CD1c-positive myeloid dendritic cell (primary cell): ENCODE data around the gene MRPL34.
A peak's percentile ranks its signal among the peaks of the same experiment; 100 is the strongest.

Experiments
- DNase-seq: peaks from one replicate; pipeline ENCODE4 v3.0.0-alpha.2; 2016; ENCODE audit errors: extremely low spot score

Gene MRPL34

DNA sequence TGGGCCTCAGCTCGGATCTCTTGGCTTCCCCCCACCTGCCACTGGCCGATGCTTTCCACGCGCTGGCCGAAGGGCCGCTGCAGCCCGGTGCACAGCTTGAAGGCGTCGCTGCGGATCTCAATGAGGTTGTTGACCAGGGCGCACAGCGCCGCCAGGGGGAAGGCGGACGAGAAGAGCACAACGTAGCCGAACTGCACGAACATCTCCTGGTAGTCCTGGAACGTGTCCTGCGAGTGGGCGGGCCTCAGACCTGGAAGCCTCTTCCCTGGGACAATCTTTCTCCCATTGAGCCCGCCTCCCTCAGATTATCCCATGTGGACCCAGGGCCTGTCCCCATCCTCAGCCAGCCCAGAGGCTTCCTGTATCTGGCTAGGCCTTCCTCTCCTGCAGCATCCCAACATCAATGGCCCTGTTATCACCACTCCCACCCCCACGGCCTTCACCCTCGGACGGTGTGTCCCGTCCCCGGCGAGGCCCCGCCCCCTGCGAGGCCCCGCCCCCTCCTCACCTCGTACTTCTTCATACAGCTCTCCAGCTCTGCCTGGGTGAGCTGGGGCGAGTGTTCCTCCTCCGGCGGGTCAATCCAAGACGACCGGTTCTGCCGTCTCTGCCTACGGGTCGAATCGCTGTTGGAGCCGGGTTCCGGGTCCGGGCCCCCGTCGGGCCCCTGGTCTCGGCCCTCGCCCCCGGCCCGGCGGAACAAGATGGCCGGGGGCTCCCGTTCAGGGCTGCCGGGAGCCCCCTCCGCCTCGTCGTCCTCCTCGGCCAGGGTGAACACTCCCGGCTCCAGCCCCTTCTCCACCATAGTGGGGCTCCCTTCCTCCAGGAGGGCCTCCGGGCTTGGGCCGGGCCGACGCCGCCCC, 22.2 kb downstream of the MRPL34 start:
- peak; percentile 72 for DNase-seq

DNA sequence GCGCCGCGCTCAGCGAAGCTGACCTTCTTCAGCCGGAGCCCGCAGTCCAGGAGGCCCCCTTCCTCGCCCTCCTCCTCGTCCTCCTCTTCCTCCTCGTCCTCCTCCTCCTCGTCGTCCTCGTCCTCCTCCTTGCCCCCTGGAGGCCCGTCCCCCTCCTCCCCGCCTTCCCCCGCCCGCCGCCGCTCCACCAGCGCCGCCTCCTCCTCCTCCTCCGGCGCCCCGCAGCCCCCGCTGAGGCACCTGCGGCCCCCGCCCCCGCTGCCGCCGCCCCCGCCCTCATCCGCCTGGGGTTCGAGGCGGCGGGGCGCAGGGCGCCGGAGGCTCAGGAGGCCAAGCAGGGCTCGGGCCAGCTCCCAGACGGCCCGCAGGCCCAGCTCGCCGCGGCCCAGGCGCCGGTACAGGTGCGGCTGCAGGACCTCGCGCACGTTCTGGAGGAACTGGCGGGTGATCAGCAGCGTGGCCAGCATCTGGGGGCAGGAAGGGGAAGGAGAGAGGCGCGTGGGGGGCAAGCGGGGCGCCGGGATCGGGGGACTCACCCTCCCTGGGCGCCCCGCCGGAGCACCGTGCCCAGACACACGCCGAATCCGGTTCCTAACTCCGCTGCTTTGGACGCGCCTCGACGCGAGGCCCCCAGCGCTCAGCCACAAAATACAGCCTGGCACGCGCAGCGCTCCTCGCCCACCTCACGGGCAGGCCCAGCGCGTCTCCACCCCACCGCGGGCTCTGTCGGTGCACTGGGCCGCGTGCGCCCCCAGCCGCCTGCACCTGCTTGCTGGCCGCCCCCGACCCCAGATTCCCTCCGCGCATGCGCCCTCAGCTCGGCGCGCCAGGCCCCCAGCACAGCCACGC, 23.1 kb downstream of the MRPL34 start:
- no peak for DNase-seq

DNA sequence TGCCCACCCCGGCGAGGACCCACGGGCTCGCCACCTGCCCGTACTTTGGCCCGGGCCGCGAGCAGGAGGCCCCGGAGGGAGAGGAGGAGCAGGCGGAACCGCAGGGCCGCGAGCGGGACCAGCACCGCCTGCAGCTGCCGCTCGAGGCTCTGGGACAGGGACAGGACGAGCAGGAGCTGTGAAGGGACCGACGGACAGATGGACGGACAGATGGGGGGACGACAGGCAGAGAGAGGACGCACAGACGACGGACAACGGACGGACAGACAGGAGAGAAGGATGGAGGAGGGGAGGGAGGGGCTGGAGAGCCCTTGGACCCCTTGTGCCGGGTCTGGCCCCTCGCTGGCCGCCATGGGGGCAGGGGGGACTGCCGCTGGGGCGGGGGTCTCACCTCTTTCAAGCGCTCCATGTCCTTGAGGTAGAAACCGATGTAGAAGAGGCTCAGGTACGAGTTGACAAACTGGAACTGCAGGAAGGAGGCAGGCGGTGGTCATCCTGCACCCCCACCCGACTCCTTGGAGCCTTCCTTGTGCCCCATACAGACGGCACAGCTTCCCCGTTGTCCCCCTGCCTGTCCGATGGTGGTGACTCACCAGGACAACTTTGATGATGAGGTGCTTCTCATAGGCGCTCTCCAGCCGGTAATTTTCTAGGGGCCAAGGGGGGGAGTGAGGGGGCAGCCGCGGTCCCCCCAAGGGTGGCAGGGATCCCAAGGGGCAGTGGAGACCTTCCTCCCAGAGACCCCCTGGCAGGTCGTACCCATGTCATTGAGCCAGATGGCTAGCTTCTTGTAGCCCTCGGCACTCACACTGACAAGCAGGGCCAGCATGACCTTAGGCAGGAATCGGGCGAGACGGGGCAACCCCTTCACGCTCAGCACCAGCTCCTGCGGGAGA, 23.9 kb downstream of the MRPL34 start:
- DNase-seq = no peak

DNA sequence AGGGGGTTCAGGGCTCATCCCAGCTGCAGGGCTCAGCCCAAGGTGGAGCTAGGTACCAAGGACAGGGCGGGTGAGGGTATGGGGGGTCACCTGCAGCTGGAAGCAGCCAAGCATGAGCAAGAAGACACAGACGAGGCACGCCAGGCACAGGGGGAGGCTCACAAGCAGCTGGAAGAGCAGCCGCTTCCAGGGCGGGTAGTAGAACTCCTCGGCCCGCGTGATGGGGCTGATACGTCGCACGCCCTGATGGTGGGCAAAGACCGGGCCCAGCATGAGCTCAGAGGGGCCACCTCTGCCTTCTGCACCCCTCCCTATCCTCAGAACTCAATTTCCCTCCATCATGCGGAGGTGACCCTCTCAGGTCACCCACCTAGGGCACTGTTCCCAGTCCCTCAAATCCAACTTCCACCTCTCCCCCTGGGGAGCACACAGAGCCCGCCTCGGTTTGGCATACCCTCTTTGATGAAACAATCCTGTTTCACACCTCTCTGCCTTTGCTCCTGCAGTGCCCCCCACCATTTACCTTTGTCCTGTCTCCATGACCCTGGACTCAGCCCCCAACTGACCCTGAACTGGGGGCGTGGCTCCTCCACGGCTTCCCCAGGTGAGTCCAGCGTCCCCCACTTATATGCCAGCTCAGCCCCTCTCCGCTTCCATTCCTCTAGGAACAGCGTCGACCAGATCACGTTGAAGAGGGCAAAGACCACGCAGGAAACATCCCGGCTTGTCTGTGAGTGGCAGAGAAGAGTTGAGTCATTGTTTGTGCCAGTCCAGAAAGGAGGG, 24.8 kb downstream of the MRPL34 start:
- no peak for DNase-seq

DNA sequence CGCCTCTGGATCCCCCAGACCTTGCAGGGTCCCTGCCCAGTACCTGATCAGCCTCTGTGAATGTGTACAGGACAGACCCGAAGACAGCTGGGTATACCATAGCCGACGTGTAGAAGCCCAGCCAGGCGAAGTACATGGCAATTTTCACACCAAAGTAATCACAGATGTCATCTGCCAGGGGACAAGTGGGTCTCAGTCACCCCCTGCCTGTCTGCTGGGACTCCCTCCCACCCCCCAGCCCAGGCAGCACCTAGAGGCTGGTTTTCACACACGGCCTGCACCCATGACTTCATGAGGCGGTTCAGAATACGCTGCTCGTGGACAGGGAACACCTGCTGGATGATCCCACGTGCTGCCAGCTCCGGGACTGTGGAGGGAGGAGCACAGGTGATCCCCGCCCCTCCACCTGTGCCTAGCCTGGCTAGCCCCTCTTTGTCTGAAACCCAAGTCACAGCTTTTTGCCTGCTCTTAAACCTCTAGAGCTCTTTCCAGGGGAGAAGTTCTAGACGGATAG, 25.4 kb downstream of the MRPL34 start:
- no peak for DNase-seq

DNA sequence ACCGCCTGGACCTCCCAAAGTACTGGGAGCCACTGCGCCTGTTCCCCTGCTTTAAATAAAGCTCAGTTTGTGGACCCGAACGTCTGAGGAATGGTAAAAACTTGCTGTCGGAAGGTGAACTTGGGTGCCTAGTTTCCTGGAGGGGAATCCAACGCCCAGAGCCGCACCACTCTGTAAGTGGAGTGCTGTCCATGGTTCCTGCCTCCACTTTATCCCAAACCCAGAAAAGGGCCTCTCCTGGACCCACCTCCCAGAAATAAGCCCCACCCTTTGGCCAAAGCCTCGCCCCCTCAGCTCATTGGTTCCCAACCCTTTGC, 26.6 kb downstream of the MRPL34 start:
- no peak for DNase-seq

DNA sequence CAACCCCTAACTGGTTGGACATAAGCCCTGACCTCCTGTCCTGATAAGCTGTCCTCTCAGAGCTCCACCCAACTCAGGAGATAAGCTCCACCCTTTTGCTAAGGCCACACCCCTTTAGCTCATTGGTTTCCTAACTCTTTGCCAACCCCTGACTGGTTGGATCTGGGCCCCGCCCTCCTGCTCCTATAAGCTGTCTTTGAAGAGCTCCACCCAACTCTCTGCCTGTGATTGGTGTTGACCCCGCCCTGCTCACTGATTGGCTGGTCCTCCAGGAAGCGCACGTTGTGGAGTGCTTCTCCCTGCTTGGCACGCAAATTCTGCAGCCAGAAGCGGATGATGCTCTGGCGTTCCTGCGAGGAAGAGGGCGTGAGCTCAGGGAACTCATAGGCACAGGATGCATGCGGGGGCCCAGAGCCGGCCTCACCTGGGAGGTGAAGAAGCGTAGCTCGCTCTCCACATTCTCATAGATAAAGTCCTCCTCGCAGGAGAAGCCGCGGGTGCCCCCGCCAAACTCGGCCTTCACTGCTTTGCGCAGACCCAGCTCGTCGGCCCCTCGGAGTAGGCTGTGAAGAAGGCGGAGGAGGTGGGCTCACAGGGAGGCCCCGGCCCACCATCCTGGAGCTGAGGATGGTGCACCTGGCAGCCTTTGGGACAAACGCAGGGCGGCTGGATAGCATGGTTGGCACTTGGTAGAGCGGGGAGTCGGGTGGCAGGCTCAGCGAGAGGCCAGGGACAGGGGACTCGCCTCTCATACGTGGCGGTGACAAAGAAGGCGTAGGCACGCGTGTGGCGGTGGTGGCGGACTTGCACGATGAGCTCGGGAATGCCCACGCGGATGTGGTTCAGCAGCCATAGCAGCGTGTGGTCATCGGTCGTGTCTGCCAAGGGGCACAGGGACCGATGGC, 27.3 kb downstream of the MRPL34 start:
- peak; percentile 65 for DNase-seq

DNA sequence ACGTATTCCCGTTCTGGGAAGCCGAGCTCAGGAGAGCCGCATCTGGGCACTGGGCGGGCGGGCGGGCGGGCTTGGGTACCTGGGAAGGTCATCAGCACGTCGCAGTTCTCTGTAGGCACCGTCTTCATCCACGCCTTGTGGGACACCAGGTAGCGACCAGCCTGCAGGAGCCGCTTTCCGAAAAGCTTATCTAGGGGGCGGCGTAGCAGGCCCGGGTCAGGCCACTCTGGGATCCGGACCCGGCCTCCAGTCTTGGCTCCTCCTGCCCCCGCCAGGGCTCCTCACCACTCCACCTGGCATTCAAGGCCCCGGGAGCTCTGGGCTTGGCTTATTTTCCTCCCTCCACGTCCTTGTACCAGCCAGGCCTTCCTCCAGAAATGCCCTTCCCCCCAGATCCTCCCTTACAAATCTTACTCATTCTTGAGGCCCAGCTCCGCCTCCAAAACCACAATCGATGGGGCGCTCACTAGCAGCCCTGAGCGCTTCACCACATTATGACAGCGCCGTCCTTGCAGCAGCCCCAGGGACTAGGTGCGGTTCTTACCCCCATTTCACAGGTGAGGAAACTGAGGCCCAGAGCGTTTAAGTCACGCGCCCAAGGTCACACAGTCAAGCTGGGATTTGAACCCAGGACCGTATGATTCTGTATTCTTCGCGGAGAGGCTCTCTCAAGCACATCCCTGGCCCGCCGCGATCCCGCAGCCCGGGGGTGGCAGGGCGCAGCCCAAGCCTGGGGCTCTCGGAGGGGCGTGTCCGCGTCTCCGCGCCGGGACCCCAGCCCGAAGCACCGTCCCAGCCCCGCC, 28.1 kb downstream of the MRPL34 start:
- peak; percentile 76 for DNase-seq

DNA sequence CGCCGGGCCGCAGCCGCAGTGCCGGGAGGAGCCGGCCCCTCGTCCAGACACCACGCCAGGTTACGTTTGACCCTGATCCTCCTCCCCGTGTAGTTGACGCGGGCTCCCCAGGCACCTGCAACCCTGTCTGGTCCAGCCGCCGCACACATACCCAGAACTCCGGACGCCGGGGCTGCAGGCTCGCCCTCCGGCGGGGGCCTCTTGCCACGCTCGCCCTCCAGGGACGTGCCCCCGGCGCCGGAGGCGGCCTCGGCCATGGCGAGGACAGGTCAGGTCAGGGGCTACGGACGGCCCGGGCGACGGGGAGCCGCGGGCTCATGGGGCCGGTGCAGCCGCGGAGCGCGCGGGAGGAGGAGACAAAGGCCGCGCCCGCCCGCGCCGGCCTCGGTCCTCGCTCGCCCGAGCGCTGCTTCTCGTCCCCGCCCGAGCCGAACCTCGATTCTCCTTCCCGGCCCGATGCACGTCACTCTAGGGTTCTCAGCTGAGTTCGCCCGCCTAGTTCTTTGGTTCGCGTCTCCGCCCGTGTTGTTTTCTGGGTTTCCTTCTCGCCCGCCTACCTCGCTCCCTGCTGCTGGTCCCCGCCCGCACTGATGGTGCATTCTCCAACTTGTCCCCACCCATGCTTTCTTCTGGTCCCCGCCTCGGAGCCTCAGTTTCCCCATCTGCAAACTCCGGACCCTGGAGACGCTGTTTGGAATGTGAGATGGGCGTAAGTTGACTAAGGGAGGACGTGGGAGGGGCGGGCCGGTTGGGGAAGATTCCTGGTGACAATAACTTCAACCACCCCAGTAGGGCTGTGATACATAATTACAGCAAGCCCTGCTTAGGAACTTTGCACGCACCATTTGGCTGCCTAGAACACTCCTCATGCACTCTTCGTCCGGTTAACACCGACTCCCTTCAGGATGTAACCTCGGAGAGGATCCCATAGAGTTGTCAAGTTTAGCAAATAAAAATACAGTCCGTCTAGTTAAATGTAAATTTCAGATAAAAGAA, 29.0 kb downstream of the MRPL34 start, which contains the start of gene ANO8:
Gene ANO8 (minus strand): TSS at position 442 of the 996 bp plus-strand sequence. CDS start 185 bp downstream, at position 257.
- peak; percentile 97 for DNase-seq

DNA sequence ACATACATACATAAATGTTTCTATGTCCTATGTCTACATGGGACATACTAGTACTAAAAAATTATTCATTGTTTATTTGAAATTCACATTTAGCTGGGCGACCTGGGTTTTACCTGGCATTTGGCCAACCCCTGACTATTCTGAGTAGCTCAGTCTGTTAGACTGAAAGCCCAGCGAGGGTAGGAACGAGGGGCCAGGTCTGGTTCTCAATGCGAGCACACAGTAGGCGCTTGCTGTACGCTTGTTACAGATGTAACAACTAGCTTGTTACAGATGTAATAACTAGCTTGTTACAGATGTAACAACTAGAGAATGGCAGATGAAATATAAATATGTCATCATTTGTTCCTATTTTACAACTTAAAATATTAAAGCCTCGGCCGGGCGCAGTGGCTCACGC, 29.9 kb downstream of the MRPL34 start:
- no peak for DNase-seq

DNA sequence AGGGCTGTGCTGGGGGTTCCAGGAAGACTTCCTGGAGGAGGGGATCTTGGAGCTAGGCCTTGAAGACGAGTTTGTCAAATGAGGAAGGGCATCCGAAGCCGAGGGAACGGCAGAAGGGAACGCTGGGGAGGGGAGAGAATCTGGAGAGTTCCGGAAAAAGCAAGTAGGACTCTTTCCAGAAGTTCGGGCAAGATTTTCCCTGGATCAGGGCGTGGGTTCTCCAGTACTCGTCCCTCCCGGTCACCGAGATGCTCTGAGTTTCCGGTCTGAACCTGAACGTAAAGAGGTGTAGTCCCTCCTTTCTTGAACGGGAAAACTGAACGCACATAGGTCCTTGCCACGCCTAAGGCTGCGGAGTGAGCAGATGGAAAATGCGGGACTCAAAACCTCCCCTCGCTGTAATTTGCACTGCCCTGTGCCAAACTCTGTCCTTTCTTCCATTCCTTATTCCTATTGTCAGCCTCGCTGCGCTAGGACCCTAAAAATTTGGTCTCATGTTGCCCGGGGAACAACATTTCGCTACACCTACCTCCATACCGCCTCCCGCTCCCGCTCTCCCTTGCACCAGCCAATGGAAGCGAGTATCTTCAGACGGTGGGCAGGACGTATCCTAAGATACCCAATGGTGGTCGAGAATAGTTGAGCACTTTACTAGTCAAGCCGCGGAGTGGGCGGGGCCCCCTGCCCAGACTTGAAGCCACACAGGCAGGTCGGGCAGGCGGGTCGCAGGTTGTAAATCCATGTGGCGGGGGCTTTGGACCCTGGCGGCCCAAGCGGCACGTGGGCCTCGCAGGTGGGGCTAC, 31.4 kb downstream of the MRPL34 start, which contains the start of gene GTPBP3:
Gene GTPBP3 (plus strand): TSS at position 682 of the 803 bp plus-strand sequence. CDS start 59 bp downstream, at position 741.
- peak; percentile 98 for DNase-seq

DNA sequence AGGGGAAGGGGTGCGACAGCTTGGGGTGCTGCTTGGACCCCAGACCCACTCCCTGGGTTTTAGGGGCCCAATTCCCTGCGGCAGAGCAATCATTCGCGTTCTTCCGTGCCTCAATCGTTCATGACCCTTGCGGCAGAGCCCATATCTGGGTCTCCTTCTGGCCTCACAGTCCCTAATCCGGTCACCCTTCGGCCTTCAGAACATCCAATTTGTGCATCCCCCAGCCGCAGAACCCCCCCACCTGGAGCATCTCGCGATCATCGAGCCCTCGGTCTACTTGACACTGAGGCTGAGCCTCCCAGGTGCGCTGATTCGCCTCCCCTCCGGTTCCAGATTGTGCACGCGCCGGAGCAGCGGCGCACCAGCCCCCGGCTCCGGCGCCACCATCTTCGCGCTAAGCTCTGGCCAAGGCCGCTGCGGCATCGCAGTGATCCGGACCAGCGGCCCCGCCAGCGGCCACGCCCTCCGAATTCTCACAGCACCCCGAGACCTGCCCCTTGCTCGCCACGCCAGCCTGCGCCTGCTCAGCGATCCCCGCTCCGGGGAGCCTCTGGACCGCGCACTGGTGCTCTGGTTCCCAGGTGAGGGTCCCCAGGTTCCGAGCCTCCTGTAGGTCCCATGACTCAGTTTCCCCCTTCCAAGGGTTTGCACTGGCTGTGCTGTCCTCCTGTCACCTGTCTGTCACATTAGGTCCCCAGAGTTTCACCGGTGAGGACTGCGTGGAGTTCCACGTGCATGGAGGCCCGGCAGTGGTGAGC, 32.2 kb downstream of the MRPL34 start:
- DNase-seq = peak; percentile 22

DNA sequence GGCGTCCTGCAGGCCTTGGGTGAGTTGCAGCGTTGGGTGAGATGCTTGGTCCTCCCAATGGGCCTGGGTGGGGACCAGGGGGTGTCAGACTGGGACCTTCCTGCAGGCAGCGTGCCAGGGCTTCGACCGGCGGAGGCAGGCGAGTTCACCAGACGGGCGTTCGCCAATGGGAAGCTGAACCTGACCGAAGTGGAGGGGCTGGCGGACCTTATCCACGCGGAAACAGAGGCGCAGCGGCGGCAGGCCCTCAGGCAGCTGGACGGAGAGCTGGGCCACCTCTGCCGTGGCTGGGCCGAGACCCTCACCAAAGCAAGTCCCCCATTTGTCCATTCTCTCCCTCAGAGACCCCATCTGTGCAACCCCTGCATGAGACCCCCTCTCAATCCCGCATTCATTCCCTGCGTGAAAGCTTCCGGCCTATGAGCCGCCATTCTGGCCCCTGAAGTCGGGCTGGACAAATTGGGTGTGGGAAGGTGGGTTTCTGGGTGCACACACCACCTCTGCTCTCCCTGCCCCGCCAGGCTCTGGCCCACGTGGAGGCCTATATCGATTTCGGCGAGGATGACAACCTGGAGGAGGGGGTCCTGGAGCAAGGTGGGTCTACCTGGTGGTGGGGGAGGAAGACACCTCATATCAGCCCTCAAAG, 32.9 kb downstream of the MRPL34 start:
- no peak for DNase-seq

DNA sequence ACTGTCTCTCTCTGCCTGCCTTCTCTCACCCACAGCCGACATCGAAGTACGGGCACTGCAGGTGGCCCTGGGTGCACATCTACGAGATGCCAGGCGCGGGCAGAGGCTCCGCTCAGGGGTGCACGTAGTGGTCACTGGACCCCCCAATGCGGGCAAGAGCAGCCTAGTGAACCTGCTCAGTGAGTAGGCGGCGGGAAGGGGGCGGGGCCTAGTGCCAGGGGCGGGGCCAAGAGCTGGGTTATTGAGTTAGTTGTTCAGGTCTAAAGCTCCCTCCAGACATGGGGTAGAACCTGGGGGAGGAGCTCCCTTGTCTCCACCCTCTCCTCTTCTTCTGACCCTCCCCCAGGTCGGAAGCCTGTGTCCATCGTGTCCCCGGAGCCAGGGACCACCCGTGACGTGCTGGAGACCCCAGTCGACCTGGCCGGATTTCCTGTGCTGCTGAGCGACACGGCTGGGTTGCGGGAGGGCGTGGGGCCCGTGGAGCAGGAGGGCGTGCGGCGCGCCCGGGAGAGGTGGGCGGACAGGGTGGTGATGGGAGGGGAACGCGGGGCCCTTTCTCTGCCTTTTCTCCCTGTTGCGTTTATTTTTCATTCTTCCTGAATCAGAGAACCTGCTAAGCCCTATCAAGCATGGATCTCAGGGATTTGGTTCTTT, 33.5 kb downstream of the MRPL34 start:
- no peak for DNase-seq

DNA sequence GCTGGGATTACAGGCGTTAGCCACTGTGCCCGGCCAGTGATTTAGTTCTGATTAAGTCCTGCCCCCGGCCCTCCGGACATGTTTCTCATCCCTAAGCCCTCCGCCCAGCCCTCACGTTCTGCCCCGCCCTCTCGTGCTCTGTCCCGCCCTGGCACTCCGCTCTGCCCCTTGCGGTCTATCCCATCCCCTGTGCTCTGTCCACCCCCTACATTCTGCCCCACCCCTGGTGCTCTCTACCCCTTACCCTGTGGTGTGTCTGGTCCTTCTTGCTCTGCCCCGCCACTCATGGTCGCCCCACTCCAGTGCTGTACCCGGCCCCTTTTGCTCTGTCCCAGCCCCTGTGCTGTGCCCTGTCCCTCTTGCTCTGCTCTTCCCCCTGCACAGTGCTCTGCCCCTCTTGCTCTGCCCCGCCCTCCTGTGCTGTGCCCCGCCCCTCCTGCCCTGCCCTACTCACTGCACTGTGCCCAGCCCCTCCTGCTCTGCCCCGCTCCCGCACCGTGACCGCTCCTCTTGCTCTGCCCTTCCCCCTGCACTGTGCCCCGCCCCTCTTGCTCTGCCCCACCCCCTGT, 34.7 kb downstream of the MRPL34 start:
- DNase-seq = no peak
